Adrenal gland (tissue), 12 donors: ENCODE results near the gene KCNN4. TPM values are rescaled to one million over a fixed set of nuclear protein-coding genes. Genes with fewer than 3 reads are reported as not detected.

Source experiments
- DNase-seq, 7 donors: peaks; one replicate each; pipeline ENCODE4 v3.0.0-alpha.2; 2019 to 2020
- H3K27ac ChIP-seq, 5 donors: fragments of 200-600 bp; sonication (generic) in 4 of 5; 1 replicate in 3 of 5; 2 replicates in 2 of 5; pipeline versions ENCODE4 v1.5.1 to v1.8.0; 2016 to 2020; ENCODE audit warnings: mild to moderate bottlenecking in 1 of 5
- H3K27me3 ChIP-seq: fragments of 200-600 bp; 2 replicates; pipeline ENCODE4 v1.8.0; 2021
- H3K36me3 ChIP-seq, 2 donors: fragments of 200-600 bp; replicated peaks in 1 of 2; 1 replicate in 1 of 2; 2 replicates in 1 of 2; pipeline versions ENCODE4 v1.5.1 to v1.8.0; 2018 to 2022
- H3K4me1 ChIP-seq, 2 donors: fragments of 200-600 bp; replicated peaks in 1 of 2; 1 replicate in 1 of 2; 2 replicates in 1 of 2; pipeline versions ENCODE4 v1.5.1 to v1.8.0; 2018 to 2021
- H3K4me3 ChIP-seq, 4 donors: fragments of 200-600 bp; sonication (generic) in 3 of 4; one replicate each; pipeline ENCODE4 v1.5.1; 2016 to 2018
- H3K9me3 ChIP-seq, 3 donors: fragments of 200-600 bp; sonication (generic) in 1 of 3; replicated peaks in 1 of 3; 1 replicate in 2 of 3; 2 replicates in 1 of 3; pipeline versions ENCODE4 v1.5.1 to v1.8.0; 2016 to 2021
- POLR2A ChIP-seq, 2 donors: fragments of 450-650 bp; IDR thresholded peaks; one replicate each; pipeline ENCODE4 v1.6.1; 2017; ENCODE audit warnings: antibody characterized with exemption in 2 of 2, mild to moderate bottlenecking in 2 of 2, moderate library complexity in 1 of 2
- WGBS, 4 donors: extraction: QIAGEN DNeasy Blood & Tissue Kit in 2 of 4; methylation state at CpG; one replicate each; pipeline versions ENCODE4 v1.1.5 to v1.1.7; 2013 to 2017; 5-methylcytosine and 5-hydroxymethylcytosine counted together
- intact Hi-C, 2 donors: fragments of 100-400 bp; cut with DNase I; formaldehyde crosslinking; loops; one replicate each; pipeline versions ENCODE4 v1.14.1 to v1.15.0; 2022 to 2023
- polyA plus RNA-seq, 3 donors: library from polyadenylated mRNA; stranded (reverse); fragments of 200-250 nt in 2 of 3; fragments of 350-450 nt in 1 of 3; fragmentation: Illumina TruSeq in 1 of 3; extraction: RNeasy Lipid Tissue Mini Kit (QIAGEN cat#74804) in 1 of 3; gene quantifications; one replicate each; pipeline ENCODE4 v1.2.3, GENCODE V29; 2013 to 2014
- total RNA-seq, 9 donors: library from RNA; depleted of rRNA in 4 of 9; stranded (reverse); fragments of >200 nt in 4 of 9; fragments of 120-200 nt in 1 of 9; fragmentation: NEBNext Ultra II Directional in 1 of 9; extraction: Animal tissue kit (Norgen Biotek cat#: 25700) in 1 of 9; gene quantifications; one replicate each; pipeline versions ENCODE4 v1.1.0 to v1.2.4, GENCODE V29; 2013 to 2023
- TF ChIP-seq, protein P1 (sequence below), 6 experiments: fragments of 450-650 bp in 4 of 6; fragments of 200-600 bp in 2 of 6; sonication (generic) in 1 of 6; IDR thresholded peaks; 1 replicate in 5 of 6; 2 replicates in 1 of 6; pipeline versions ENCODE4 v1.5.1 to v1.8.0; 2016 to 2021; ENCODE audit warnings: antibody characterized with exemption in 6 of 6, mild to moderate bottlenecking in 2 of 6, moderate library complexity in 1 of 6
- donor health status: healthy with polysubstance abuse.
- donor health status: Bipolar disorder and iron deficiency.
- donor health status: DM: yes; HTN: yes; CAD: no.
- donor health status: DM: no; HTN: no; CAD: no.
- donor health status: DM: no; HTN: no; CAD: no.
- donor health status: DM: yes; HTN: yes; CAD: no.

Gene KCNN4
- total and polyA plus RNA-seq, 12 donors: 0.22 to 13.0 (median 0.56) TPM

DNA sequence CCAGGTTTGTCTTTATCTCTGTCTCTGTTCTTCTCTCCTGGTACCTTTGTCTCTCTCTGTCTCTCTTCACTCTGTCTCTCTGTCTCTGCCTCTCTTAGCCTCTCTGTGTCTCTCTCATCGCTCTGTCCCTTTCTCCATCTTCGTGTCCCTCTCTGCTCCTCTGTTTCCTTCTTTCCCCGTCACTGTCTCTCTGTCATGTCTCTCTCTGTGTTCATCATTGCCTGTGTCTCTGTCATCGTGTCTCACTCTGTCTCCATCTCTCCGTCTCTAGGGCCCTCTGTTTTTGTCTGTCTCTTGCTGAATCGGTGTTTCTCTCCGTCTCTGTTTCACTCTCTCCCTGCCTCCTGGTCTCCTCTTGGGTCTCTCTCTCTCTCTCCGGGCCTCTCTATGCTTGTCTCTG, 2.9 kb upstream of the KCNN4 start:
- peaks cover 4 to 8% of the 10 kb centered on the region in 2 donors for H3K4me1 ChIP-seq
- no peaks in the 10 kb centered on the region for H3K36me3 ChIP-seq
- WGBS, 4 donors: 79 to 86% (median 82%) methylated on average over 8 of the region's 8 CpGs
- no peak overlapping the region for H3K27ac ChIP-seq
- TF ChIP-seq, protein P1, sequence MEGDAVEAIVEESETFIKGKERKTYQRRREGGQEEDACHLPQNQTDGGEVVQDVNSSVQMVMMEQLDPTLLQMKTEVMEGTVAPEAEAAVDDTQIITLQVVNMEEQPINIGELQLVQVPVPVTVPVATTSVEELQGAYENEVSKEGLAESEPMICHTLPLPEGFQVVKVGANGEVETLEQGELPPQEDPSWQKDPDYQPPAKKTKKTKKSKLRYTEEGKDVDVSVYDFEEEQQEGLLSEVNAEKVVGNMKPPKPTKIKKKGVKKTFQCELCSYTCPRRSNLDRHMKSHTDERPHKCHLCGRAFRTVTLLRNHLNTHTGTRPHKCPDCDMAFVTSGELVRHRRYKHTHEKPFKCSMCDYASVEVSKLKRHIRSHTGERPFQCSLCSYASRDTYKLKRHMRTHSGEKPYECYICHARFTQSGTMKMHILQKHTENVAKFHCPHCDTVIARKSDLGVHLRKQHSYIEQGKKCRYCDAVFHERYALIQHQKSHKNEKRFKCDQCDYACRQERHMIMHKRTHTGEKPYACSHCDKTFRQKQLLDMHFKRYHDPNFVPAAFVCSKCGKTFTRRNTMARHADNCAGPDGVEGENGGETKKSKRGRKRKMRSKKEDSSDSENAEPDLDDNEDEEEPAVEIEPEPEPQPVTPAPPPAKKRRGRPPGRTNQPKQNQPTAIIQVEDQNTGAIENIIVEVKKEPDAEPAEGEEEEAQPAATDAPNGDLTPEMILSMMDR (IDR thresholded peaks at IDR 0.05): no peak
- TF ChIP-seq POLR2A (IDR thresholded peaks at IDR 0.05): no peak
- no peaks in the 10 kb centered on the region for H3K9me3 ChIP-seq
- intact Hi-C loops: loop anchor here (2.0 to 5.0 kb wide), 2 partner anchors 36 to 37 kb away; no protein-coding TSS in a partner anchor
- no peak overlapping the region for H3K4me3 ChIP-seq
- H3K27me3 ChIP-seq: no peaks in the 10 kb centered on the region
- no peak for DNase-seq

DNA sequence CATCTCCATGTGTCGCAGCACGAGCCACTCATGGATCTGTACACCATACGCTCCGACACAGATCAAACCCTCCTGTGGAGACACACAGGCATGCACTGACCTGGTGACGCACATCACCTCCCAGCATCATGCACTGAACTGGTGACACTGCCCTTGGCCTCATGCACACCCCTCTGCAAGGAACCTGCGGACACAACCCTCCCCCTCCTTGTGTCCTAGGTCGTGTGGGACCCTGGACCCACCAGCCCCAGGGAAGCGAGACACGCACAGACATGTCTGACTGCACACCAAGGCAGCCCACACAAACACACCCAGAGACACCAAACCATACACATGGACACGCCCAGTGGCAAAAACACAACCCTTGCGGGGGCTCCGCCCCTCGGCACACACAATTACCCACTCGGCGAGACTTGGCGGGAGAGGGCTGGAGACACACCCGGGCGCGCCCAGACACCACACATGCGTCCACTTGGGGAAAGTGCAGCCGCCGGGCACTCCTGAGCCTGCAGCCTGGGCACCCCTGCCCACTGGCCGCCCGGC, 2.0 kb upstream of the KCNN4 start:
- no peak overlapping the region for H3K27ac ChIP-seq
- intact Hi-C loops: loop anchor here in 1 of 2 donors (5.0 kb wide), 1 partner anchor 35 kb away; no protein-coding TSS in a partner anchor
- H3K36me3 ChIP-seq: no peaks in the 10 kb centered on the region
- 80 to 85% (median 81%) methylated on average over 15 to 24 of the region's 24 CpGs for WGBS, 4 donors
- no peak for TF ChIP-seq POLR2A (IDR thresholded peaks at IDR 0.05)
- TF ChIP-seq, protein P1 (IDR thresholded peaks at IDR 0.05): no peak
- H3K9me3 ChIP-seq: no peaks in the 10 kb centered on the region
- peaks cover 4 to 8% of the 10 kb centered on the region in 2 donors for H3K4me1 ChIP-seq
- no peak for DNase-seq
- no peaks in the 10 kb centered on the region for H3K27me3 ChIP-seq
- H3K4me3 ChIP-seq: no peak overlapping the region

DNA sequence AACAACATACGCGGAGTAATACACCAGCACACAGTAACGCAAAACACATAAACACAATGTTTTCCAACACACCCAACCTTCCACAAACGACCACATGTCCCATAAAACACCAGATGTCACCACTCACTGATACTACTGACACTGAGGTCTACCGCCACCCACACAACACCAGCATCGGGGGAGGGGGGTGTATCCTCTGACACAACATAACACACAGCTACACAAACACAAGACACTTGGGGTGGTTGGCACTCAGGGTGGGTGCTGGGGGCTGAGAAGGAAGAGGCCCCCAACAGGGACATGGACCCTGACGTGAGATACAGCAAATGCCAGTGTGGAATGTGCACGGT, 1.5 kb upstream of the KCNN4 start:
- no peak overlapping the region for H3K27ac ChIP-seq
- intact Hi-C loops: loop anchor here in 1 of 2 donors (5.0 kb wide), 1 partner anchor 35 kb away; no protein-coding TSS in a partner anchor
- peaks cover 4 to 8% of the 10 kb centered on the region in 2 donors for H3K4me1 ChIP-seq
- H3K27me3 ChIP-seq: no peaks in the 10 kb centered on the region
- no peaks in the 10 kb centered on the region for H3K9me3 ChIP-seq
- DNase-seq: no peak
- WGBS, 4 donors: 56 to 63% (median 62%) methylated on average over 8 of the region's 8 CpGs
- TF ChIP-seq, protein P1 (IDR thresholded peaks at IDR 0.05): no peak
- no peak for TF ChIP-seq POLR2A (IDR thresholded peaks at IDR 0.05)
- H3K36me3 ChIP-seq: no peaks in the 10 kb centered on the region
- no peak overlapping the region for H3K4me3 ChIP-seq

DNA sequence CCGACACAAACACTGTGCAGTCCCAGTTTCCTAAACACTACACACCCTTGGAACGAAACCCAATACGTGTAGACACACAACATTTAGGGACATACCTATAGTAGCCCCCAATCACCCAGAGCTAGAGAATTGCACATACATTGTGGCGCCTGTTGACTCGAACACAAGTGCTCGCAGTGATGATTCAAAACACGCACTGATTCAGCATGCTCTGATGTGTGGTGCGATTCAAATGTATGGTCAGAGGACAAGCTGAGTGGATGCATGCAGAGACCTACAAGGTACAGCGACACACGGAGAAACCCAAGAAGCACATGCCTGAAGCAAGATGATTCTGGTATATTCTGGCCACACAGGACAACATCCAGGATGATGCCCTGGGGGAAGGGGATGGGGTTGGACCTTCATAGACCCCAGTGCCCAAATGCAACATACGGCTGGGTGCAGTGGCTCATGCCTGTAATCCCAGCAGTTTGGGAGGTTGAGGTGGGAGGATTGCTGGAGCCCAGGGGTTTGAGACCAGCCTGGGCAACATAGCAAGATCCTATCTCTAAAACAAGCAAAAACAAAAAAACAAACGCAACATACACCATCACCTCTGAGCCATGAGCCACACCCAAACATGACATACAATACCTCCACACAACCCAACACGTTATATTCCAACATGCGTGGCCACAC, 997 bp upstream of the KCNN4 start:
- no peaks in the 10 kb centered on the region for H3K9me3 ChIP-seq
- H3K4me3 ChIP-seq: no peak overlapping the region
- H3K4me1 ChIP-seq: peaks cover 4 to 8% of the 10 kb centered on the region in 2 donors
- intact Hi-C loops: loop anchor here in 1 of 2 donors (5.0 kb wide), 1 partner anchor 34 kb away; no protein-coding TSS in a partner anchor
- H3K27ac ChIP-seq: no peak overlapping the region
- TF ChIP-seq POLR2A (IDR thresholded peaks at IDR 0.05): no peak
- TF ChIP-seq, protein P1 (IDR thresholded peaks at IDR 0.05): no peak
- H3K36me3 ChIP-seq: no peaks in the 10 kb centered on the region
- no peaks in the 10 kb centered on the region for H3K27me3 ChIP-seq
- 83 to 90% (median 88%) methylated on average over 11 to 14 of the region's 14 CpGs for WGBS, 4 donors
- no peak for DNase-seq
